Osteoblast (primary cell): ENCODE results near the gene HACL1. TPM values are rescaled to one million over a fixed set of nuclear protein-coding genes. Genes with fewer than 3 reads are reported as not detected.

Source experiments
- DNase-seq: peaks from one replicate; pipeline ENCODE4 v3.0.0; 2011; ENCODE audit warnings: low spot score, mixed read lengths; ENCODE audit not compliant: insufficient read length; ENCODE audit errors: missing footprints
- H2AFZ ChIP-seq: 2 replicates; pipeline ENCODE4 v1.6.0; 2011; ENCODE audit warnings: mild to moderate bottlenecking, low read length
- H3K27ac ChIP-seq: 2 replicates; pipeline ENCODE4 v1.5.1; 2011; ENCODE audit warnings: mild to moderate bottlenecking, low read depth, low read length, moderate library complexity
- H3K27me3 ChIP-seq: 2 replicates; pipeline ENCODE4 v1.6.0; 2012; ENCODE audit warnings: mild to moderate bottlenecking, control low read depth, inconsistent platforms, low read length, moderate library complexity; ENCODE audit not compliant: insufficient read depth
- H3K36me3 ChIP-seq: 2 replicates; pipeline ENCODE4 v1.5.1; 2011; ENCODE audit warnings: mild to moderate bottlenecking, low read length, control low read depth, moderate library complexity; ENCODE audit not compliant: insufficient read depth
- H3K4me1 ChIP-seq: 2 replicates; pipeline ENCODE4 v1.5.1; 2011; ENCODE audit warnings: mild to moderate bottlenecking, low read length, control low read depth, moderate library complexity; ENCODE audit not compliant: insufficient read depth
- H3K4me2 ChIP-seq: 2 replicates; pipeline ENCODE4 v1.6.0; 2011; ENCODE audit warnings: mild to moderate bottlenecking, low read length; ENCODE audit not compliant: insufficient read depth
- H3K4me3 ChIP-seq: fragments of 200-600 bp; sonication (generic); 3 replicates; pipeline ENCODE4 v1.5.1; 2012; ENCODE audit warnings: mild to moderate bottlenecking, low read length, inconsistent platforms; ENCODE audit not compliant: insufficient read depth
- H3K79me2 ChIP-seq: 2 replicates; pipeline ENCODE4 v1.6.0; 2012; ENCODE audit warnings: mild to moderate bottlenecking, low read length, control low read depth, inconsistent platforms; ENCODE audit not compliant: insufficient read depth
- H3K9me3 ChIP-seq: 2 replicates; pipeline ENCODE4 v1.5.1; 2011; ENCODE audit warnings: low read depth, low read length, control low read depth
- H4K20me1 ChIP-seq: 2 replicates; pipeline ENCODE4 v1.6.0; 2012; ENCODE audit warnings: mild to moderate bottlenecking, low read length, control low read depth; ENCODE audit not compliant: insufficient read depth
- CTCF ChIP-seq: IDR thresholded peaks from 2 replicates; pipeline ENCODE4 v1.5.1; 2011; ENCODE audit warnings: mild to moderate bottlenecking, low read depth, low read length, moderate library complexity; ENCODE audit errors: extremely low read depth
- total RNA-seq: library from RNA; depleted of rRNA; stranded (reverse); fragments of >200 nt; gene quantifications from 2 replicates; pipeline ENCODE4 v1.2.3, GENCODE V29; 2012

Gene HACL1
- total RNA-seq, 1 donor, result 34.7 TPM

- no peak overlapping the region for H3K27ac ChIP-seq
- no peaks in the 10 kb centered on the region for H3K36me3 ChIP-seq
- H3K27me3 ChIP-seq, result no peaks in the 10 kb centered on the region
- H3K4me3 ChIP-seq, result no peak overlapping the region
- no peaks in the 10 kb centered on the region for H3K9me3 ChIP-seq
- no peak for DNase-seq
- H3K79me2 ChIP-seq, result no peaks in the 10 kb centered on the region
- TF ChIP-seq CTCF, result no peak
- no peaks in the 10 kb centered on the region for H4K20me1 ChIP-seq
- H3K4me1 ChIP-seq, result no peaks in the 10 kb centered on the region
- H2AFZ ChIP-seq, result no peak overlapping the region
- no peak overlapping the region for H3K4me2 ChIP-seq
These were observed 72.4 kb downstream of the HACL1 start for GRCh38 chr3:15528854-15529537.

GRCh38 chr3:15527031-15527459 lies 74.3 kb downstream of the HACL1 start:
- Histone ChIP-seq H3K4me2 (no peak overlapping the region), H3K36me3 (no peaks in the 10 kb centered on the region), H3K4me3 (no peak overlapping the region), H4K20me1 (no peaks in the 10 kb centered on the region), H3K27ac (no peak overlapping the region), H3K9me3 (no peaks in the 10 kb centered on the region), H3K79me2 (no peaks in the 10 kb centered on the region), H3K27me3 (no peaks in the 10 kb centered on the region), H2AFZ (no peak overlapping the region), H3K4me1 (no peaks in the 10 kb centered on the region)
- TF ChIP-seq CTCF, result peak; percentile 21
- DNase-seq, result no peak

GRCh38 chr3:15525790-15526189 lies 75.6 kb downstream of the HACL1 start:
- H3K4me1 ChIP-seq, result no peaks in the 10 kb centered on the region
- no peak overlapping the region for H3K4me3 ChIP-seq
- no peaks in the 10 kb centered on the region for H3K36me3 ChIP-seq
- no peaks in the 10 kb centered on the region for H3K27me3 ChIP-seq
- H3K4me2 ChIP-seq, result no peak overlapping the region
- H3K79me2 ChIP-seq, result no peaks in the 10 kb centered on the region
- DNase-seq, result no peak
- H2AFZ ChIP-seq, result no peak overlapping the region
- no peak overlapping the region for H3K27ac ChIP-seq
- no peak for TF ChIP-seq CTCF
- H4K20me1 ChIP-seq, result no peaks in the 10 kb centered on the region
- H3K9me3 ChIP-seq, result no peaks in the 10 kb centered on the region

GRCh38 chr3:15523660-15524417 lies 77.5 kb downstream of the HACL1 start:
- H3K27me3 ChIP-seq, result no peaks in the 10 kb centered on the region
- TF ChIP-seq CTCF, result no peak
- H3K36me3 ChIP-seq, result no peaks in the 10 kb centered on the region
- no peak overlapping the region for H3K4me2 ChIP-seq
- no peaks in the 10 kb centered on the region for H4K20me1 ChIP-seq
- no peaks in the 10 kb centered on the region for H3K9me3 ChIP-seq
- H3K79me2 ChIP-seq, result no peaks in the 10 kb centered on the region
- H3K27ac ChIP-seq, result no peak overlapping the region
- no peak overlapping the region for H2AFZ ChIP-seq
- H3K4me1 ChIP-seq, result no peaks in the 10 kb centered on the region
- no peak for DNase-seq
- H3K4me3 ChIP-seq, result no peak overlapping the region
